H1 (cell line): Measurements from ENCODE around the gene CASZ1.

ENCODE experiments used
- CREB1 ChIP-seq: IDR thresholded peaks from 2 replicates; pipeline ENCODE4 v1.6.1; 2012; ENCODE audit warnings: inconsistent platforms
- GABPA ChIP-seq: IDR thresholded peaks from 2 replicates; pipeline ENCODE4 v1.6.1; 2011; ENCODE audit warnings: mild to moderate bottlenecking, low read length, moderate library complexity, borderline replicate concordance; ENCODE audit not compliant: insufficient read depth
- HDAC2 ChIP-seq, 2 experiments: fragments of 300-600 bp in 1 of 2; sonication (generic) in 1 of 2; IDR thresholded peaks; 2 replicates each; pipeline ENCODE4 v1.6.1; 2011 to 2012; ENCODE audit warnings: low read depth in 2 of 2, low read length in 2 of 2, mild to moderate bottlenecking in 2 of 2, moderate library complexity in 2 of 2, borderline replicate concordance in 1 of 2, inconsistent platforms in 1 of 2
- KDM5A ChIP-seq: fragments of 200-600 bp; IDR thresholded peaks from 2 replicates; pipeline ENCODE4 v1.7.1; 2012; ENCODE audit warnings: mild to moderate bottlenecking, low read length, inconsistent platforms, mixed read lengths
- POLR2A ChIP-seq, 2 experiments: IDR thresholded peaks; 1 replicate in 1 of 2; 2 replicates in 1 of 2; pipeline ENCODE4 v1.6.1; 2011; ENCODE audit warnings: low read depth in 2 of 2, low read length in 2 of 2, mild to moderate bottlenecking in 2 of 2; ENCODE audit errors: control extremely low read depth in 1 of 2
- POLR2AphosphoS5 ChIP-seq: IDR thresholded peaks from 2 replicates; pipeline ENCODE4 v1.6.1; 2011; ENCODE audit warnings: low read depth, low read length
- RAD21 ChIP-seq, 2 experiments: IDR thresholded peaks in 1 of 2; conservative IDR thresholded peaks in 1 of 2; 2 replicates each; pipeline ENCODE4 v1.6.1; 2011; ENCODE audit warnings: low read depth in 2 of 2, low read length in 2 of 2, improper control_type of control experiment in 1 of 2, inconsistent platforms in 1 of 2, mild to moderate bottlenecking in 1 of 2, moderate library complexity in 1 of 2
- RNF2 ChIP-seq: fragments of 200-900, 300-1000 bp; sonication (generic); IDR thresholded peaks from 2 replicates; pipeline ENCODE4 v1.7.1; 2016; ENCODE audit warnings: borderline replicate concordance, low read depth, mild to moderate bottlenecking, antibody characterized with exemption, low read length; ENCODE audit not compliant: poor library complexity, severe bottlenecking; ENCODE audit errors: missing control alignments
- SAP30 ChIP-seq: fragments of 300-600 bp; sonication (generic); IDR thresholded peaks from 2 replicates; pipeline ENCODE4 v1.7.1; 2012; ENCODE audit warnings: low read length, moderate library complexity, mild to moderate bottlenecking, inconsistent platforms; ENCODE audit not compliant: insufficient read depth, insufficient replicate concordance
- SP2 ChIP-seq: IDR thresholded peaks from 2 replicates; pipeline ENCODE4 v1.6.1; 2012; ENCODE audit warnings: mild to moderate bottlenecking, low read length, inconsistent platforms
- TF ChIP-seq, protein P1 (sequence below), 3 experiments: IDR thresholded peaks; 1 replicate in 2 of 3; 2 replicates in 1 of 3; pipeline versions ENCODE4 v1.5.1 to v1.6.1; 2011; ENCODE audit warnings: low read length in 3 of 3, mild to moderate bottlenecking in 3 of 3, inconsistent platforms in 2 of 3, low read depth in 1 of 3, moderate library complexity in 1 of 3; ENCODE audit not compliant: insufficient read depth in 1 of 3; ENCODE audit errors: control extremely low read depth in 1 of 3
- TF ChIP-seq, protein P2 (sequence below): IDR thresholded peaks from 2 replicates; pipeline ENCODE4 v1.6.1; 2011; ENCODE audit warnings: low read length, improper control_type of control experiment
- TF ChIP-seq, protein P3 (sequence below): IDR thresholded peaks from 2 replicates; pipeline ENCODE4 v1.6.1; 2012; ENCODE audit warnings: low read length, inconsistent platforms

DNA sequence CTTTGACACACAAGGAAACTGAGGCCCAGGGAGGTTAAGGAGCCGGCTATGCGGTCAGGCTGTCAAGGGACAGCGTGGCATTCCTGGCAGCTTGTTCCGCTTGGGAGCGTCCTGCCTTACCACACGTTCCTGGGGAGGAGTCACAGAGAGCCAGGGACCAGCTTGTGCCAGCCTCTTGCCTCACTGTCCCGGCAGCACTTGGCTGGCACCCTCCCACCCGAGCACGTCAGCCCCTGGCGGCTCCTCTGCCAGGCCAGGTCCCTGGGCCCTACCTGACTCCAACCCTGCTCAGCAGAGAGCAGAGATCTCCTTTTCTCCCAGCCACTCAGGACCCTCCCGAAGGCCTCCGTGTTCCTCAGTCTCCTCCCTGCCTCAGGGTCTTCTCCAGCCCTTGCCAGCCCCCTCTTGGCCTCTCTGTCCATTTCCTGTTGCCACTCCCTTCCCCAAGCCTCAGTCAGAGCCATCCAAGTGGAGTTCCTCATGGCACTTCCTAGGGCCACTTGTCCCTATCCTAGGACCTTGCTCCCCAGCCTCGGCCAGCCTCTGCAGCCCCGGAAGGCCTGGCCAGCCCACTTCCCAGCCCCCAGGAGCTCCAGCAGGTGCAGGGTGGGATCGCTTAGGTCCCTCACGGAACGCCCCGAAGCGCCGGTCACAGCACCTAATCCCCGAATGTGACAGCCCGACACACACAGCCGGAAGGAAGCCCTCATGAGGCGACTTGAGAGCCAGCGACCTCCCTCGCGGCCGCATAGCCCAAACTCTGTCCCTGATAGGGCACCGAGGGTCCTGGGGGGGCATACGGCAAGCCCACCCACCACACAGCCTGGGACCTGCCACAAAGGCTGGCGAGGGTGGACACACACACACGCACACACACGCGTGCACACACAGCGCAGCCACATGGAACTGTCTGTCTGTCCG is 130.3 kb downstream of the CASZ1 start:
- TF ChIP-seq SAP30 (no peak), SP2 (no peak), CREB1 (no peak), RAD21 (IDR thresholded peaks at IDR 0.05 in 1 of 2, conservative IDR thresholded peaks at IDR 0.05 in 1 of 2; ENCODE audit: low read depth in 2 of 2, low read length in 2 of 2) (no peak), POLR2A (IDR thresholded peaks at IDR 0.05; ENCODE audit: control extremely low read depth in 1 of 2, low read depth in 2 of 2, low read length in 2 of 2) (no peak), HDAC2 (IDR thresholded peaks at IDR 0.05; ENCODE audit: borderline replicate concordance in 1 of 2, low read depth in 2 of 2, low read length in 2 of 2) (no peak), POLR2AphosphoS5 (no peak), KDM5A (no peak), GABPA (no peak), RNF2 (no peak)
- TF ChIP-seq, protein P1, sequence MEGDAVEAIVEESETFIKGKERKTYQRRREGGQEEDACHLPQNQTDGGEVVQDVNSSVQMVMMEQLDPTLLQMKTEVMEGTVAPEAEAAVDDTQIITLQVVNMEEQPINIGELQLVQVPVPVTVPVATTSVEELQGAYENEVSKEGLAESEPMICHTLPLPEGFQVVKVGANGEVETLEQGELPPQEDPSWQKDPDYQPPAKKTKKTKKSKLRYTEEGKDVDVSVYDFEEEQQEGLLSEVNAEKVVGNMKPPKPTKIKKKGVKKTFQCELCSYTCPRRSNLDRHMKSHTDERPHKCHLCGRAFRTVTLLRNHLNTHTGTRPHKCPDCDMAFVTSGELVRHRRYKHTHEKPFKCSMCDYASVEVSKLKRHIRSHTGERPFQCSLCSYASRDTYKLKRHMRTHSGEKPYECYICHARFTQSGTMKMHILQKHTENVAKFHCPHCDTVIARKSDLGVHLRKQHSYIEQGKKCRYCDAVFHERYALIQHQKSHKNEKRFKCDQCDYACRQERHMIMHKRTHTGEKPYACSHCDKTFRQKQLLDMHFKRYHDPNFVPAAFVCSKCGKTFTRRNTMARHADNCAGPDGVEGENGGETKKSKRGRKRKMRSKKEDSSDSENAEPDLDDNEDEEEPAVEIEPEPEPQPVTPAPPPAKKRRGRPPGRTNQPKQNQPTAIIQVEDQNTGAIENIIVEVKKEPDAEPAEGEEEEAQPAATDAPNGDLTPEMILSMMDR (IDR thresholded peaks at IDR 0.05; ENCODE audit: control extremely low read depth in 1 of 3, insufficient read depth in 1 of 3, low read depth in 1 of 3, low read length in 3 of 3), result no peak
- TF ChIP-seq, protein P2, sequence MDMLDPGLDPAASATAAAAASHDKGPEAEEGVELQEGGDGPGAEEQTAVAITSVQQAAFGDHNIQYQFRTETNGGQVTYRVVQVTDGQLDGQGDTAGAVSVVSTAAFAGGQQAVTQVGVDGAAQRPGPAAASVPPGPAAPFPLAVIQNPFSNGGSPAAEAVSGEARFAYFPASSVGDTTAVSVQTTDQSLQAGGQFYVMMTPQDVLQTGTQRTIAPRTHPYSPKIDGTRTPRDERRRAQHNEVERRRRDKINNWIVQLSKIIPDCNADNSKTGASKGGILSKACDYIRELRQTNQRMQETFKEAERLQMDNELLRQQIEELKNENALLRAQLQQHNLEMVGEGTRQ, result no peak
- TF ChIP-seq, protein P3, sequence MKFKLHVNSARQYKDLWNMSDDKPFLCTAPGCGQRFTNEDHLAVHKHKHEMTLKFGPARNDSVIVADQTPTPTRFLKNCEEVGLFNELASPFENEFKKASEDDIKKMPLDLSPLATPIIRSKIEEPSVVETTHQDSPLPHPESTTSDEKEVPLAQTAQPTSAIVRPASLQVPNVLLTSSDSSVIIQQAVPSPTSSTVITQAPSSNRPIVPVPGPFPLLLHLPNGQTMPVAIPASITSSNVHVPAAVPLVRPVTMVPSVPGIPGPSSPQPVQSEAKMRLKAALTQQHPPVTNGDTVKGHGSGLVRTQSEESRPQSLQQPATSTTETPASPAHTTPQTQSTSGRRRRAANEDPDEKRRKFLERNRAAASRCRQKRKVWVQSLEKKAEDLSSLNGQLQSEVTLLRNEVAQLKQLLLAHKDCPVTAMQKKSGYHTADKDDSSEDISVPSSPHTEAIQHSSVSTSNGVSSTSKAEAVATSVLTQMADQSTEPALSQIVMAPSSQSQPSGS, result no peak
